Measurements from ENCODE around the gene SSC5D.

SSC5D gene

GRCh38 chr19:55567708-55568328 lies 79.6 kb downstream of the SSC5D start:
- FAIRE-seq = no peak
